Thoracic aorta (tissue), 2 donors: ENCODE measurements around the gene FICD. TPM values are rescaled to one million over a fixed set of nuclear protein-coding genes. Genes with fewer than 3 reads are reported as not detected.

Experiments
- ATAC-seq: fragments of 150-250 bp; one replicate; pipeline ENCODE4 v1.8.0; 2017; ENCODE audit warnings: low read depth; ENCODE audit not compliant: insufficient number of reproducible peaks, low FRiP score
- DNase-seq: peaks from one replicate; pipeline ENCODE4 v3.0.0-alpha.2; 2020; ENCODE audit warnings: low spot score
- H3K27ac ChIP-seq, 2 donors: fragments of 200-600 bp; sonication (generic); 1 replicate in 1 of 2; 2 replicates in 1 of 2; pipeline ENCODE4 v1.5.1; 2016; ENCODE audit warnings: mild to moderate bottlenecking in 2 of 2, moderate library complexity in 2 of 2
- H3K27me3 ChIP-seq: fragments of 200-600 bp; sonication (generic); replicated peaks from 2 replicates; pipeline ENCODE4 v1.6.0; 2016; ENCODE audit warnings: mild to moderate bottlenecking; ENCODE audit not compliant: insufficient read depth
- H3K36me3 ChIP-seq: fragments of 200-600 bp; sonication (generic); one replicate; pipeline ENCODE4 v1.5.1; 2016
- H3K4me1 ChIP-seq, 2 donors: fragments of 200-600 bp; sonication (generic); 1 replicate in 1 of 2; 2 replicates in 1 of 2; pipeline versions ENCODE4 v1.5.1 to v1.6.0; 2016; ENCODE audit warnings: low read depth in 2 of 2, mild to moderate bottlenecking in 1 of 2; ENCODE audit not compliant: control insufficient read depth in 1 of 2
- H3K4me3 ChIP-seq: fragments of 200-600 bp; sonication (generic); 2 replicates; pipeline ENCODE4 v1.5.1; 2016; ENCODE audit warnings: mild to moderate bottlenecking
- H3K9me3 ChIP-seq: fragments of 200-600 bp; sonication (generic); 2 replicates; pipeline ENCODE4 v1.5.1; 2016
- total RNA-seq, 2 donors: library from RNA; depleted of rRNA; stranded (reverse); fragments of >200 nt; gene quantifications; one replicate each; pipeline versions ENCODE4 v1.1.0 to v1.2.3, GENCODE V29; 2016
- TF ChIP-seq, protein P1 (sequence below): fragments of 200-600 bp; sonication (generic); IDR thresholded peaks from one replicate; pipeline ENCODE4 v1.5.1; 2019; ENCODE audit warnings: antibody characterized with exemption

The FICD gene
- total RNA-seq, 2 donors from 2014 or later = 10.2 to 11.8 TPM

DNA sequence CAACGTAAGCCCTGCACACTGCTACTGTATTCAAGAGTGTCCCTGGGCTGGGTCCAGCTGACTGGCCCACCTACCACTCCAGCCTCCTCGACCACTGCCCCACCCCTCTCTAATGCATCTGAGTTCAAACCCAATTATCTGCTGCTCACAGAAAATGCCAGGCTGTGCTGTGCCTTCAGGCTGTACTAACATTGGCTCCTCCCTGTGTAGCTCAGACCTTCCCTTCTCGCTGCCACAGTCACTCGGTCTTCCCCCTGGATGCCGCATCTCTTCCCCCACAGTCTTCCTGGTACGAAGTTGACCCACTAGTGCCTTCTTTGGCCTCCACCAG lies 12.1 kb downstream of the FICD start:
- peaks cover 69% of the 10 kb centered on the region for H3K36me3 ChIP-seq
- TF ChIP-seq, protein P1, sequence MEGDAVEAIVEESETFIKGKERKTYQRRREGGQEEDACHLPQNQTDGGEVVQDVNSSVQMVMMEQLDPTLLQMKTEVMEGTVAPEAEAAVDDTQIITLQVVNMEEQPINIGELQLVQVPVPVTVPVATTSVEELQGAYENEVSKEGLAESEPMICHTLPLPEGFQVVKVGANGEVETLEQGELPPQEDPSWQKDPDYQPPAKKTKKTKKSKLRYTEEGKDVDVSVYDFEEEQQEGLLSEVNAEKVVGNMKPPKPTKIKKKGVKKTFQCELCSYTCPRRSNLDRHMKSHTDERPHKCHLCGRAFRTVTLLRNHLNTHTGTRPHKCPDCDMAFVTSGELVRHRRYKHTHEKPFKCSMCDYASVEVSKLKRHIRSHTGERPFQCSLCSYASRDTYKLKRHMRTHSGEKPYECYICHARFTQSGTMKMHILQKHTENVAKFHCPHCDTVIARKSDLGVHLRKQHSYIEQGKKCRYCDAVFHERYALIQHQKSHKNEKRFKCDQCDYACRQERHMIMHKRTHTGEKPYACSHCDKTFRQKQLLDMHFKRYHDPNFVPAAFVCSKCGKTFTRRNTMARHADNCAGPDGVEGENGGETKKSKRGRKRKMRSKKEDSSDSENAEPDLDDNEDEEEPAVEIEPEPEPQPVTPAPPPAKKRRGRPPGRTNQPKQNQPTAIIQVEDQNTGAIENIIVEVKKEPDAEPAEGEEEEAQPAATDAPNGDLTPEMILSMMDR = no peak
- no peaks in the 10 kb centered on the region for H3K27me3 ChIP-seq
- no peaks in the 10 kb centered on the region for H3K9me3 ChIP-seq
- no peak overlapping the region for H3K4me3 ChIP-seq
- no peak for DNase-seq
- ATAC-seq = no peak
- H3K4me1 ChIP-seq = no peaks in the 10 kb centered on the region
- H3K27ac ChIP-seq = no peak overlapping the region

DNA sequence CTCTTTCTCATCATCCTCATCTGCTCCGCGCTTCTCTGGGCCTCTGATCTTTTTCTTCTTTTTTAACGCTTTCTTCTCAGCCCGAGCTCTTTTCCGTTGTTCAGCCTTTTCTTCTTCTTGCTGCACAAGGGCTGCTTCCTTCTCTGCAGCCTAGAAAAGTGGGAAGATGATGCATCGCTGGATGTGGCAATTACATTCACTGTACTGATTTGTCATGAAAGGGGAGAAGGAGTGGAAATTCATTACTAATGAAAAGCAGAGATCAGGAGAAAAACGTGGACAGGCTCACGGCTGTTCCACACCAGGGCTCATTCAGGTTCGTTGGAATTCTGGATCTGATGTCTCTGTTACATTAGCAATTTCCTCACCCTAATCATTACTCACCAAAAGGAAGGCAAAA lies 15.1 kb downstream of the FICD start:
- no peak for DNase-seq
- H3K4me1 ChIP-seq = no peaks in the 10 kb centered on the region
- H3K9me3 ChIP-seq = no peaks in the 10 kb centered on the region
- no peak overlapping the region for H3K27ac ChIP-seq
- no peak for ATAC-seq
- peaks cover 50% of the 10 kb centered on the region for H3K36me3 ChIP-seq
- H3K4me3 ChIP-seq = no peak overlapping the region
- no peaks in the 10 kb centered on the region for H3K27me3 ChIP-seq
- TF ChIP-seq, protein P1 = no peak

DNA sequence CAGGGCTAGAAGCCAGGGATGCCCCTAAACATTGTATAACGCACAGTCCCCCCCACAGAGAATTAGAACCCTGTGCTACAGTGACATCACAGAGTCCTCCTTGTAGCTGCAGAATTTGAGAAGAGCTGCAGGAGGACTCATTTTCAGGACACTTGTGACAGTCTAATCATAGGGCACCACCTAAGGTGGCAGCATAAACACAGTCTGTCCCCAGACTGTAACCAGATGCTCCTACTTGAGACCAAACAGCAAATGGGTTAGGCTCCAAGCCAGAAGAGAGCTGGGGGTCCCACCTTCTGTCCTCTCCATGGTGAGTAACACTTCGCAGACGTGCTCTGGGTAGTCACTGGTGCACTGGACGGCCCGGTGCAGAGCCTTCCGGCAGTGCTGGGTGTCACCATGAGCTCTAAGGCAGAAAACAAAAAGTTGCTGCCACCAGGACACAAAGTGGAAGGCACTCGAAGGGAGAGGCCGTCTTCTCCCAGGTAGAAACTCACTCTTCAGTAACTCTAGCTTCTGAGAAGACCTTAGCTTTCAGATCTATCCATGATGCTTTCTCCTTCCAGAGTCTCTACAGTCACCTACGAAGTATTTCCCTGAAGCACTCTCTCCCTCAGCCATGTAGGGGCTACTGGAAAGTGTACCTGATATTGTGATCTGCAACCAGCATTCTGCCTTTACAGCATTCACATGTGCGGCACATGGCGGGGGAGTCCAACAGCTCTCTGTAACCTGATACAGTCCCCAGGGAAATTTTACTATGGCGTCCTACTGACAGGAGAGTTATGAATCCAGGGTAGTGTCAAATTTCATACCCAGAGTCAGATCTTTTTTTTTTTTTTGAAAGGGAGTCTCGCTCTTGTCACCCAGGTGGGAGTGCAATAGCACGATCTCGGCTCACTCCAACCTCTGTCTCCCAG lies 17.1 kb downstream of the FICD start:
- no peak for DNase-seq
- H3K4me3 ChIP-seq = no peak overlapping the region
- no peaks in the 10 kb centered on the region for H3K9me3 ChIP-seq
- no peaks in the 10 kb centered on the region for H3K4me1 ChIP-seq
- H3K27me3 ChIP-seq = no peaks in the 10 kb centered on the region
- peaks cover 46% of the 10 kb centered on the region for H3K36me3 ChIP-seq
- TF ChIP-seq, protein P1 = no peak
- H3K27ac ChIP-seq = no peak overlapping the region
- ATAC-seq = no peak

DNA sequence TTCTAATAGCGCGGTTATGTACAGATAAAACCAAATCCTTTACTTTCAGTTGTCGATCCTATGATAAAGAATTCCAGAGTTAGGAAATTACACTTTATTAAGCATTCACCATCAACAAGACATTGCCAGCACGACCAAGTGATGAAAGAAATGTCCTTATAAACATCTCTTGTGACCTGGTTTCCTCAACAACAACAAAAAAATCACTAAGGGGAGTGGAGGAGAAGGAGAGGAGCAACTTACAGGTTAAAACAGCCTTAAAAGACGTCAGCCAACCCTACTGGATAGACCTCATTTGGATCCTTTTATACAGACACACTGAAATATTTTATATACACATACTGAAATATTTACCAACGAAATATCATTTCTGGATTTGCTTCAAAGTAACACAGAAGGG lies 23.1 kb downstream of the FICD start:
- Histone ChIP-seq H3K4me1 (no peaks in the 10 kb centered on the region), H3K4me3 (no peak overlapping the region), H3K9me3 (no peaks in the 10 kb centered on the region), H3K36me3 (peaks cover 30% of the 10 kb centered on the region), H3K27ac (no peak overlapping the region), H3K27me3 (no peaks in the 10 kb centered on the region)
- ATAC-seq (no peak), DNase-seq (no peak)
- TF ChIP-seq, protein P1 = no peak

DNA sequence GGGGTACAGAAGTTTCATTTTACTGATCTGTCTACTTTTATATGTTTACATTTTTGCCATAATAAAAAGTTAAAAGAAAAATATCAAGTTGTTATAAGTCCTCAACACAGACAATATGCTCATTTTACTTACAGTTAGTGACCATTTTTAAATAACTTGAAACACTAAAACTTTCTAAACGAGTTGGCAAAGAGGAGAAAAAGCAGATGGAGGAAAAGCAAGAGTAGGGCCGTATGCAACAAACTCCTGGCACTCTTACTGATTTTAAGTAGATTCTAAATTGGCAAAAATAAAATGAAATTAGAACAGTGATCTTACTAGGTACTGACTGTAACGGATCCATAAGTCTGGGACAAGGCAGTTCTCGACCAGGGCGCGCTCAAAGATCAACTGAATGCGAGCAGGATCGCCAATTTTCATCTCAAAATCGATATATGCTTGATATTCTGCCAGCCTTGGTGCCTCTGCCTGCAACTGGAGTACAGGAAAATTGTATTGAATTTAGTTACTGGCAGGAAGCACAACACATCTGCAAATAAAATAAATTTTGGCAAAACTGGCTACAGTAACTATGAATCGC lies 23.6 kb downstream of the FICD start:
- ATAC-seq (no peak), DNase-seq (no peak)
- Histone ChIP-seq H3K4me3 (no peak overlapping the region), H3K36me3 (peaks cover 36% of the 10 kb centered on the region), H3K27ac (no peak overlapping the region), H3K9me3 (no peaks in the 10 kb centered on the region), H3K4me1 (no peaks in the 10 kb centered on the region), H3K27me3 (no peaks in the 10 kb centered on the region)
- TF ChIP-seq, protein P1 = no peak
